Astrocyte (in vitro differentiated cells and primary cell): Measurements from ENCODE around the gene PSME3IP1. TPM values are rescaled to one million over a fixed set of nuclear protein-coding genes. Genes with fewer than 3 reads are reported as not detected.

Experiments used
- DNase-seq: peaks from one replicate; pipeline ENCODE4 v3.0.0-alpha.2; 2010; ENCODE audit warnings: low read depth
- FAIRE-seq: peaks from 2 replicates; lab custom pipeline; 2011; peaks lifted over from hg19 to GRCh38; lab: Jason Lieb, UNC
- H2AFZ ChIP-seq: 2 replicates; pipeline ENCODE4 v1.6.0; 2012; ENCODE audit warnings: low read depth, low read length, inconsistent platforms
- H3K27ac ChIP-seq: 2 replicates; pipeline ENCODE4 v1.5.1; 2011; ENCODE audit warnings: low read depth, low read length, inconsistent platforms
- H3K27me3 ChIP-seq: 2 replicates; pipeline ENCODE4 v1.6.0; 2011; ENCODE audit warnings: low read length, inconsistent platforms; ENCODE audit not compliant: insufficient read depth
- H3K36me3 ChIP-seq: 2 replicates; pipeline ENCODE4 v1.5.1; 2011; ENCODE audit warnings: low read length, inconsistent platforms; ENCODE audit not compliant: insufficient read depth
- H3K4me1 ChIP-seq: 2 replicates; pipeline ENCODE4 v1.5.1; 2011; ENCODE audit warnings: low read length, inconsistent platforms; ENCODE audit not compliant: insufficient read depth
- H3K4me2 ChIP-seq: 2 replicates; pipeline ENCODE4 v1.6.0; 2012; ENCODE audit warnings: low read length, inconsistent platforms
- H3K4me3 ChIP-seq: 2 replicates; pipeline ENCODE4 v1.5.1; 2011; ENCODE audit warnings: low read depth, mild to moderate bottlenecking, low read length, inconsistent platforms; ENCODE audit not compliant: insufficient read depth
- H3K79me2 ChIP-seq: 2 replicates; pipeline ENCODE4 v1.6.0; 2012; ENCODE audit warnings: mild to moderate bottlenecking, low read length, inconsistent platforms; ENCODE audit not compliant: insufficient read depth
- H3K9ac ChIP-seq: 2 replicates; pipeline ENCODE4 v1.6.0; 2012; ENCODE audit warnings: mild to moderate bottlenecking, low read length, inconsistent platforms
- H3K9me3 ChIP-seq: 2 replicates; pipeline ENCODE4 v1.5.1; 2012; ENCODE audit warnings: low read depth, mild to moderate bottlenecking, low read length, inconsistent platforms; ENCODE audit not compliant: insufficient read depth
- H4K20me1 ChIP-seq: 2 replicates; pipeline ENCODE4 v1.6.0; 2012; ENCODE audit warnings: low read length, inconsistent platforms; ENCODE audit not compliant: insufficient read depth
- H3K27ac Mint-ChIP-seq: one replicate; pipeline ENCODE4 v1.8.0; 2021; ENCODE audit warnings: mild to moderate bottlenecking, mixed read lengths; ENCODE audit not compliant: unreplicated experiment
- H3K27me3 Mint-ChIP-seq: one replicate; pipeline ENCODE4 v1.8.0; 2021; ENCODE audit warnings: low read depth, mixed read lengths; ENCODE audit not compliant: unreplicated experiment
- H3K36me3 Mint-ChIP-seq: one replicate; pipeline ENCODE4 v1.8.0; 2021; ENCODE audit warnings: low read depth, mixed read lengths; ENCODE audit not compliant: unreplicated experiment
- H3K4me1 Mint-ChIP-seq: one replicate; pipeline ENCODE4 v1.8.0; 2021; ENCODE audit warnings: low read depth, mixed read lengths; ENCODE audit not compliant: unreplicated experiment
- H3K4me3 Mint-ChIP-seq: one replicate; pipeline ENCODE4 v1.8.0; 2021; ENCODE audit warnings: mild to moderate bottlenecking, moderate library complexity, mixed read lengths; ENCODE audit not compliant: unreplicated experiment
- H3K9me3 Mint-ChIP-seq: one replicate; pipeline ENCODE4 v1.8.0; 2021; ENCODE audit warnings: mild to moderate bottlenecking, mixed read lengths; ENCODE audit not compliant: unreplicated experiment
- EZH2 ChIP-seq: IDR thresholded peaks from 2 replicates; pipeline ENCODE4 v1.6.1; 2012; ENCODE audit warnings: mild to moderate bottlenecking, low read length, inconsistent platforms; ENCODE audit not compliant: insufficient read depth
- total RNA-seq: library from RNA; stranded (reverse); gene quantifications from 2 replicates; pipeline ENCODE4 v1.2.1, GENCODE V29; 2021
- TF ChIP-seq, protein P1 (sequence below): IDR thresholded peaks from 2 replicates; pipeline ENCODE4 v1.5.1; 2011; ENCODE audit warnings: low read depth, mild to moderate bottlenecking, inconsistent platforms, low read length, moderate library complexity; ENCODE audit not compliant: insufficient read depth

PSME3IP1 gene
- total RNA-seq, 1 donor from 2014 or later, result 78.8 TPM

DNA sequence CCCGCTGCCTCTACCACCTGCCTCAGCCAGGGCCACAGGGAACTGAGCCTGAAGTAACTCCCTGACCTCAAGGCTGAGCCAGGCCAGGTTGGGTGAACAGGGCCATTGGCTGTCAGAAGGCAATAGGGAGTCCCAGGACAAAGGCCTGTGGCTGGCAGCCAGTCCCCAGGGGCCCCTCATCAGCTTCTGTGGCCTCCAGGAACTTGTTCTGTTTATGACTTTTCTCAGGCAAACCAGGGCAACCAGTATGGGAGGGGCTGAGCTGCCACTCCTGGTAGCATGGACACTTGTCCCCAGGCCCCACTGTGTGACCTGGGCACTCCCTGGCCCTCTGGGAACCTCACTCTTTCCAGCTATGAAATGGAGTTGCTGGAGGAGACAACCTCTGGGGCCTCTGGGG is 53.4 kb downstream of the PSME3IP1 start:
- Mint-ChIP-seq H3K36me3 (peaks cover 17% of the 10 kb centered on the region), H3K27me3 (peaks cover 3% of the 10 kb centered on the region), H3K4me1 (no peaks in the 10 kb centered on the region), H3K4me3 (no peak overlapping the region), H3K9me3 (no peaks in the 10 kb centered on the region), H3K27ac (no peak overlapping the region)
- H3K27ac ChIP-seq, result no peak overlapping the region
- H4K20me1 ChIP-seq, result no peaks in the 10 kb centered on the region
- no peak for TF ChIP-seq EZH2
- TF ChIP-seq, protein P1, sequence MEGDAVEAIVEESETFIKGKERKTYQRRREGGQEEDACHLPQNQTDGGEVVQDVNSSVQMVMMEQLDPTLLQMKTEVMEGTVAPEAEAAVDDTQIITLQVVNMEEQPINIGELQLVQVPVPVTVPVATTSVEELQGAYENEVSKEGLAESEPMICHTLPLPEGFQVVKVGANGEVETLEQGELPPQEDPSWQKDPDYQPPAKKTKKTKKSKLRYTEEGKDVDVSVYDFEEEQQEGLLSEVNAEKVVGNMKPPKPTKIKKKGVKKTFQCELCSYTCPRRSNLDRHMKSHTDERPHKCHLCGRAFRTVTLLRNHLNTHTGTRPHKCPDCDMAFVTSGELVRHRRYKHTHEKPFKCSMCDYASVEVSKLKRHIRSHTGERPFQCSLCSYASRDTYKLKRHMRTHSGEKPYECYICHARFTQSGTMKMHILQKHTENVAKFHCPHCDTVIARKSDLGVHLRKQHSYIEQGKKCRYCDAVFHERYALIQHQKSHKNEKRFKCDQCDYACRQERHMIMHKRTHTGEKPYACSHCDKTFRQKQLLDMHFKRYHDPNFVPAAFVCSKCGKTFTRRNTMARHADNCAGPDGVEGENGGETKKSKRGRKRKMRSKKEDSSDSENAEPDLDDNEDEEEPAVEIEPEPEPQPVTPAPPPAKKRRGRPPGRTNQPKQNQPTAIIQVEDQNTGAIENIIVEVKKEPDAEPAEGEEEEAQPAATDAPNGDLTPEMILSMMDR, result no peak
- no peak overlapping the region for H2AFZ ChIP-seq
- no peak overlapping the region for H3K9ac ChIP-seq
- peaks cover 2% of the 10 kb centered on the region for H3K36me3 ChIP-seq
- no peak overlapping the region for H3K4me3 ChIP-seq
- H3K4me2 ChIP-seq, result no peak overlapping the region
- no peaks in the 10 kb centered on the region for H3K9me3 ChIP-seq
- FAIRE-seq, result no peak
- no peak for DNase-seq
- H3K27me3 ChIP-seq, result no peaks in the 10 kb centered on the region
- H3K79me2 ChIP-seq, result no peaks in the 10 kb centered on the region
- no peaks in the 10 kb centered on the region for H3K4me1 ChIP-seq

DNA sequence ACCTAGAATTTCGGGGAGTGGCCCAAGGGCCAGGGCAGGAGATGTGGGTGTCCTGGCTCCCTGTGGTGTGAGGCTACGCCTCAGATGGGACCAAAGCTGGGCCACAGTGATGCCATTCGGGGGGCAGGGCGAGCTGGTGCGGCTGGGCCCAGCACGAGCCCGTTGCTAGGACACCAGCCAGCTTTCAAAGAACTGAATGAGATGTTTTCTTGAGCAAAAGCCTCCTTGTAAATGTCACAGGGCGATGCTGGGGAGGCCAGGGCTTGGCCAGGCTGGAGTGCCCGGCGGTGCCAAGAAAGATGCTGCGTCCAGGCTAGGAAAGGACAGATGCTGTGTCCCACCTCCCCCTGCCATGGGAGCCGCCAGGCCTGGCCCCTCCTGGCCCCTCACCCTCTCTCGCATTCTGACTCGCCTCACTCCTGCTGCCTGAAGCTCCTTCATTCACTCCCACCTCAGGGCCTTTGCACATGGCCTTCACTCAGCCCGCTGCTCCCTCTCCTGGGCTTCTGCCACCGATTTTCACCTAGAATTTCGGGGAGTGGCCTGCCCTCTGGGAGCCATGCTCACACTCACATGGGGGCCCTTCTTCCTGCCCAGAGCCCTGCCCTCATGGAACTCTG is 54.4 kb downstream of the PSME3IP1 start:
- FAIRE-seq, result no peak
- Histone ChIP-seq H3K27ac (no peak overlapping the region), H2AFZ (no peak overlapping the region), H3K9ac (no peak overlapping the region), H4K20me1 (no peaks in the 10 kb centered on the region), H3K36me3 (peaks cover 2% of the 10 kb centered on the region), H3K4me3 (no peak overlapping the region), H3K79me2 (no peaks in the 10 kb centered on the region), H3K9me3 (no peaks in the 10 kb centered on the region), H3K4me2 (no peak overlapping the region), H3K27me3 (no peaks in the 10 kb centered on the region), H3K4me1 (no peaks in the 10 kb centered on the region)
- no peaks in the 10 kb centered on the region for H3K4me1 Mint-ChIP-seq
- no peak overlapping the region for H3K27ac Mint-ChIP-seq
- no peak overlapping the region for H3K4me3 Mint-ChIP-seq
- peaks cover 18% of the 10 kb centered on the region for H3K36me3 Mint-ChIP-seq
- no peaks in the 10 kb centered on the region for H3K9me3 Mint-ChIP-seq
- no peak for DNase-seq
- TF ChIP-seq EZH2, result no peak
- TF ChIP-seq, protein P1, result no peak
- peaks cover 3% of the 10 kb centered on the region for H3K27me3 Mint-ChIP-seq

DNA sequence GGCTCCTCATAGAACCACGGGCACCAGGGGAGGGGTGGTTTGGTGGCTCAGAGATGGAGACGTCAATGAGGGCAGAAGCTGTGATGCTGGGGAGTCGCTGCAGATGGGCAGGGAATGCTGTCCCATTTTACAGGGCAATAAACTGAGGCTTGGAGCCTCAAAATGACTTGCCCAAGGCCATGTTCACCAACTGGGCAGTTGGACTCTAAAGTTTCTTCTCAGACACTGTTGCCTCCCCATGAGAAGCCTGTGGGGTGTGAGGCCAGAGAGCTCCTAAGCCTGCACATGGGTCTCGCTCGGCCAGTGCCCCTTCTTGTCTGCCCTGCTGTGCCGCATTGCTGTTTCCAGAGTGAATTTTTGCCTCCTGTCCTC is 54.9 kb downstream of the PSME3IP1 start:
- H3K27ac Mint-ChIP-seq, result no peak overlapping the region
- no peak overlapping the region for H2AFZ ChIP-seq
- no peaks in the 10 kb centered on the region for H3K4me1 Mint-ChIP-seq
- no peaks in the 10 kb centered on the region for H4K20me1 ChIP-seq
- H3K4me3 ChIP-seq, result no peak overlapping the region
- no peak overlapping the region for H3K4me2 ChIP-seq
- no peaks in the 10 kb centered on the region for H3K9me3 ChIP-seq
- H3K36me3 ChIP-seq, result peaks cover 2% of the 10 kb centered on the region
- FAIRE-seq (no peak), DNase-seq (no peak)
- peaks cover 3% of the 10 kb centered on the region for H3K27me3 Mint-ChIP-seq
- H3K79me2 ChIP-seq, result no peaks in the 10 kb centered on the region
- peaks cover 21% of the 10 kb centered on the region for H3K36me3 Mint-ChIP-seq
- no peaks in the 10 kb centered on the region for H3K9me3 Mint-ChIP-seq
- H3K9ac ChIP-seq, result no peak overlapping the region
- H3K4me1 ChIP-seq, result no peaks in the 10 kb centered on the region
- no peak overlapping the region for H3K4me3 Mint-ChIP-seq
- H3K27ac ChIP-seq, result no peak overlapping the region
- H3K27me3 ChIP-seq, result no peaks in the 10 kb centered on the region
- TF ChIP-seq, protein P1, result no peak
- TF ChIP-seq EZH2, result no peak
